Measurements from ENCODE around the gene ESPN. TPM values are rescaled to one million over a fixed set of nuclear protein-coding genes. Genes with fewer than 3 reads are reported as not detected.

ESPN gene
- under 1 TPM; 0.96 to 0.98 TPM for total RNA-seq

- ChIA-PET POLR2A (no interaction called here), CTCF (interaction anchor here (1.1 to 1.3 kb wide), 2 partner anchors 13 to 179 kb away, joined by 5 to 7 read pairs; no protein-coding TSS in a partner anchor)
- H3K4me3 Mint-ChIP-seq = peak within 1 kb of the TSS; percentile 8
- peaks cover 43% of the 10 kb centered on the region for H3K27me3 Mint-ChIP-seq
- no peaks in the 10 kb centered on the region for H3K36me3 Mint-ChIP-seq (ENCODE audit: low read depth)
- DNase-seq = no peak
- H3K4me1 Mint-ChIP-seq = peaks cover 33% of the 10 kb centered on the region
- H3K9me3 Mint-ChIP-seq = no peaks in the 10 kb centered on the region
- no peak within 1 kb of the TSS for H3K27ac Mint-ChIP-seq
Observed at GRCh38 chr1:6424619-6425593, at the start of gene ESPN. ESPN (plus strand) TSS chr1:6424776; CDS start chr1:6424956, 180 bp downstream.

- Mint-ChIP-seq H3K36me3 (ENCODE audit: low read depth) (peaks cover 8% of the 10 kb centered on the region), H3K4me3 (no peak overlapping the region), H3K9me3 (peaks cover 3% of the 10 kb centered on the region), H3K27me3 (no peaks in the 10 kb centered on the region), H3K4me1 (no peaks in the 10 kb centered on the region), H3K27ac (no peak overlapping the region)
- CTCF ChIA-PET = interaction anchor here (0.6 to 1.5 kb wide), 2 partner anchors 14 to 16 kb away, joined by 4 to 5 read pairs; no protein-coding TSS in a partner anchor
- no peak for DNase-seq
- POLR2A ChIA-PET = no interaction called here
Observed at GRCh38 chr1:6378096-6378746, 46.4 kb upstream of the ESPN start.

- no peaks in the 10 kb centered on the region for H3K4me1 Mint-ChIP-seq
- peaks cover 6% of the 10 kb centered on the region for H3K9me3 Mint-ChIP-seq
- no peaks in the 10 kb centered on the region for H3K27me3 Mint-ChIP-seq
- no peak overlapping the region for H3K4me3 Mint-ChIP-seq
- CTCF ChIA-PET = interaction anchor here (1.0 to 1.8 kb wide), 4 partner anchors 23 to 43 kb away, joined by 3 to 4 read pairs (median 4); no protein-coding TSS in a partner anchor
- peaks cover 12% of the 10 kb centered on the region for H3K36me3 Mint-ChIP-seq (ENCODE audit: low read depth)
- POLR2A ChIA-PET = interaction anchor here (1.0 to 1.3 kb wide), 2 partner anchors 12 to 14 kb away, joined by 4 read pairs; partner anchors contain the start of gene ACOT7
- no peak for DNase-seq
- H3K27ac Mint-ChIP-seq = no peak overlapping the region
Observed at GRCh38 chr1:6380037-6380436, 44.5 kb upstream of the ESPN start.

DNA sequence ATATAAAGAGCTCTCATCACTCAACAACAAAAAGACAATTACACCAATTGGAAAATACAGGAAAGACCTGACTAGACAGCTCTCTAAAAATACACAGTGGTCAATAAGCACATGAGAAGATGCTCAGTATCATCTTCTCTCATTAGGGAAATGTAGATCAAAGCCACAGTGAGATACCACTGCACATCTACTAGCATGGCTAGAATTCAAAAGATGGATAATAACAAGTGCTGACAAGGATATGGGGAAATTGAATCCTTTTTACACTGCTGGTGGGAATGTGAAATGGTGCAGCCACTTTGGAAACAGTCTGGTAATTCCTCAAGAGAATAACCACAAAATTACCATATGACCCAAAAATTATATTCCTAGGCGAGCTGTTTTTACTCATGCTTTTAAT, 40.4 kb upstream of the ESPN start:
- Mint-ChIP-seq H3K36me3 (ENCODE audit: low read depth) (peaks cover 16% of the 10 kb centered on the region), H3K27ac (no peak overlapping the region)
- POLR2A ChIA-PET = interaction anchor here (0.9 kb wide), 1 partner anchor 9 kb away, joined by 3 read pairs; no protein-coding TSS in a partner anchor

DNA sequence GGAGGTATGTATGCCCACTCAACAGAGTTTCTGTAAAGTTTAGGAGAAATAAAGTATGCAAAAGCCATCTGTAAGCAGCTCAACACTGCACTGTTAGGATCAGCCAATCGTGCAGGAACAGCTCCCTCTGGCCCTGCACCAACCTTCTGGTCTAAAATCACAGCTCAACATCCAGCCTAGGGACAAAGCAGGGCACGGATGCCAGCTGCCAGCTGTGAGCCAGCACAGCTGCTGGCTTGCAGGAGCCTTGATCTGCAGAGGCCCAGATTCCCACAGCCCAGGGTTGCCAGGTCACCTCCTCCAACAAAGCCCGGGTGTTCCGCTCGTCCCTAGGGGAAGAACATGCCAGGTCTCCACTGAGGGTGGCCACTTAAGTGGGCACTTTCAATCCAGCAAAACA, 39.6 kb upstream of the ESPN start:
- H3K27ac Mint-ChIP-seq = no peak overlapping the region
- H3K9me3 Mint-ChIP-seq = peaks cover 4% of the 10 kb centered on the region
- no peak for DNase-seq
- peaks cover 8% of the 10 kb centered on the region for H3K4me1 Mint-ChIP-seq
- POLR2A ChIA-PET = interaction anchor here (0.9 kb wide), 2 partner anchors 8 to 10 kb away, joined by 3 read pairs; no protein-coding TSS in a partner anchor
- H3K36me3 Mint-ChIP-seq (ENCODE audit: low read depth) = peaks cover 13% of the 10 kb centered on the region
- H3K4me3 Mint-ChIP-seq = no peak overlapping the region
- H3K27me3 Mint-ChIP-seq = no peaks in the 10 kb centered on the region
- CTCF ChIA-PET = interaction anchor here (1.0 to 1.7 kb wide), 5 partner anchors 22 to 147 kb away, joined by 3 to 7 read pairs (median 3); no protein-coding TSS in a partner anchor

More for the DNA sequence above, 40.4 kb upstream of the ESPN start:
- H3K4me3 Mint-ChIP-seq = no peak overlapping the region
- H3K27me3 Mint-ChIP-seq = no peaks in the 10 kb centered on the region
- H3K4me1 Mint-ChIP-seq = peaks cover 4% of the 10 kb centered on the region
- DNase-seq = no peak
- CTCF ChIA-PET = interaction anchor here (0.6 to 1.7 kb wide), 6 partner anchors 19 to 146 kb away, joined by 3 to 7 read pairs (median 3); no protein-coding TSS in a partner anchor
- peaks cover 6% of the 10 kb centered on the region for H3K9me3 Mint-ChIP-seq

- Mint-ChIP-seq H3K4me3 (no peak overlapping the region), H3K9me3 (peaks cover 3% of the 10 kb centered on the region), H3K27ac (no peak overlapping the region), H3K36me3 (ENCODE audit: low read depth) (peaks cover 10% of the 10 kb centered on the region), H3K27me3 (no peaks in the 10 kb centered on the region), H3K4me1 (peaks cover 11% of the 10 kb centered on the region)
- DNase-seq = no peak
- POLR2A ChIA-PET = interaction anchor here (0.7 to 1.0 kb wide), 2 partner anchors 24 to 108 kb away, joined by 3 read pairs; no protein-coding TSS in a partner anchor
- CTCF ChIA-PET = interaction anchor here (1.7 kb wide), 1 partner anchor 37 kb away, joined by 3 read pairs; no protein-coding TSS in a partner anchor
Observed at GRCh38 chr1:6385488-6386191, 38.9 kb upstream of the ESPN start.

- Mint-ChIP-seq H3K9me3 (peaks cover 3% of the 10 kb centered on the region), H3K27me3 (no peaks in the 10 kb centered on the region), H3K27ac (no peak overlapping the region), H3K4me3 (no peak overlapping the region), H3K36me3 (ENCODE audit: low read depth) (peaks cover 8% of the 10 kb centered on the region), H3K4me1 (peaks cover 12% of the 10 kb centered on the region)
- POLR2A ChIA-PET = interaction anchor here (0.7 to 1.0 kb wide), 2 partner anchors 25 to 109 kb away, joined by 3 read pairs; no protein-coding TSS in a partner anchor
- no peak for DNase-seq
- CTCF ChIA-PET = no interaction called here
Observed at GRCh38 chr1:6386371-6386949, 38.1 kb upstream of the ESPN start.

- no peaks in the 10 kb centered on the region for H3K9me3 Mint-ChIP-seq
- peaks cover 32% of the 10 kb centered on the region for H3K4me1 Mint-ChIP-seq
- H3K4me3 Mint-ChIP-seq = no peak overlapping the region
- POLR2A ChIA-PET = no interaction called here
- H3K27ac Mint-ChIP-seq = no peak overlapping the region
- CTCF ChIA-PET = interaction anchor here (0.8 kb wide), 1 partner anchor 27 kb away, joined by 3 read pairs; no protein-coding TSS in a partner anchor
- no peak for DNase-seq
- H3K27me3 Mint-ChIP-seq = no peaks in the 10 kb centered on the region
- H3K36me3 Mint-ChIP-seq (ENCODE audit: low read depth) = peaks cover 5% of the 10 kb centered on the region
Observed at GRCh38 chr1:6389971-6390370, 34.6 kb upstream of the ESPN start.

DNA sequence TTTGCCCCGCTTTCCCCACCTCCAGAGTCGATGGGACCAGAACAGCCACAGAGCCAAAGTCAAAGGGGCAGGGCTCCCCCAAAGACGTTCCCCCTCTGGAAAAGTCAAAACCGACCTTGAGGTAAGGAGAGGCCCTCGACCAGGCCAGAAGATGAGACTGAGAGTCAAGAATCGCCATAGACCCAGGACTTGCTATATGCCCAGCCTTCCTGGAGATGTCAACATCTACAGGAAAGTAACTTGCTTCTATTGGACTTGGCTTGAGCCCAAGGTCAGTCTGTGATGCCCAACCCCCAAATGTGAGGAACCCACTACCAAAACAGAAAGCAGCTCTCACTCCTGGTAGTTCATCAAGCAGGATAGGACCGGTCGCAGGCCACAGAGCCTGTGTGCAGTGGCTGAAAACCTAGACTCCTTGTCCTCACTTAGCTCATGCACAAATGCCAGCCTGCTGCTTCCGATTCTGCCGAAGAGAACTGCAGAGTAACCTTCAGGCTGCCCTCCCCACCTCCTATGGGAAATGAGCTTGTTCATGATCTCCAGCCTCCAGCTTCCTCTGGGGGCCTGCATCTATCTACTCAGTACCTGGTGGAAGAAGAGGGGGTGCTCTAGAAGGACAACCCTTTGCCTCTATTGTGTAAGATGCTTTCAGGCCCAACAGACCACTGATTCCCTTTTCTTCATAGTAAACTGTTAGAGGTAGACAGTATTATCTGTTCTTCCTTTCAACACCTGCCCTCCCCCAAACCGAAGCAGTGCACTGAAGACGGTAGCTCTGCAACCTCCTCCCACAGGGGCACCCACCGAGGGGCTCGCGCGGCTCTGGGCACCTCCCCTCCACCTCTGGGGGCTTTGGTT, 32.4 kb upstream of the ESPN start:
- H3K36me3 Mint-ChIP-seq (ENCODE audit: low read depth) = no peaks in the 10 kb centered on the region
- peak overlapping the region; percentile 74 for H3K27ac Mint-ChIP-seq
- no peaks in the 10 kb centered on the region for H3K9me3 Mint-ChIP-seq
- CTCF ChIA-PET = interaction anchor here (0.9 to 3.1 kb wide), 10 partner anchors 12 to 150 kb away, joined by 3 to 18 read pairs (median 4); no protein-coding TSS in a partner anchor
- peaks cover 38% of the 10 kb centered on the region for H3K4me1 Mint-ChIP-seq
- peak; percentile 28 for DNase-seq
- H3K27me3 Mint-ChIP-seq = no peaks in the 10 kb centered on the region
- POLR2A ChIA-PET = interaction anchor here (0.7 to 4.4 kb wide), 12 partner anchors 8 to 392 kb away, joined by 3 to 34 read pairs (median 4); partner anchors contain the start of gene KLHL21
- peak overlapping the region; percentile 82 for H3K4me3 Mint-ChIP-seq

GRCh38 chr1:6392809-6393399, 31.7 kb upstream of the ESPN start:
- DNase-seq = no peak
- peaks cover 39% of the 10 kb centered on the region for H3K4me1 Mint-ChIP-seq
- peak overlapping the region; percentile 85 for H3K27ac Mint-ChIP-seq
- ChIA-PET CTCF (interaction anchor here (0.9 to 4.2 kb wide), 10 partner anchors 14 to 188 kb away, joined by 3 to 18 read pairs (median 6); no protein-coding TSS in a partner anchor), POLR2A (interaction anchor here (0.7 to 4.4 kb wide), 18 partner anchors 8 to 391 kb away, joined by 3 to 34 read pairs (median 4); partner anchors contain the start of genes KLHL21 and RPL22)
- no peaks in the 10 kb centered on the region for H3K27me3 Mint-ChIP-seq
- H3K9me3 Mint-ChIP-seq = no peaks in the 10 kb centered on the region
- peak overlapping the region; percentile 86 for H3K4me3 Mint-ChIP-seq
- no peaks in the 10 kb centered on the region for H3K36me3 Mint-ChIP-seq (ENCODE audit: low read depth)
